Trophoblast cell (in vitro differentiated cells and primary cell): Measurements from ENCODE around the gene FOXQ1.

Experiments used
- DNase-seq, 2 donors: peaks; one replicate each; pipeline ENCODE4 v3.0.0-alpha.2; 2016
- H2AFZ ChIP-seq: 2 replicates; pipeline ENCODE4 v1.6.1; 2013; ENCODE audit warnings: low read length, moderate library complexity, mild to moderate bottlenecking; ENCODE audit not compliant: insufficient read depth, poor library complexity
- H2AK5ac ChIP-seq: 2 replicates; pipeline ENCODE4 v1.6.1; 2013; ENCODE audit warnings: mild to moderate bottlenecking, low read length
- H2BK120ac ChIP-seq: 2 replicates; pipeline ENCODE4 v1.6.1; 2013; ENCODE audit warnings: low read length, mild to moderate bottlenecking, moderate library complexity; ENCODE audit not compliant: insufficient read depth, poor library complexity
- H2BK12ac ChIP-seq: 2 replicates; pipeline ENCODE4 v1.6.1; 2013; ENCODE audit warnings: mild to moderate bottlenecking, low read length, moderate library complexity
- H2BK5ac ChIP-seq: 2 replicates; pipeline ENCODE4 v1.6.1; 2013; ENCODE audit warnings: low read length, low read depth, moderate library complexity, mild to moderate bottlenecking; ENCODE audit not compliant: poor library complexity
- H3K14ac ChIP-seq: 2 replicates; pipeline ENCODE4 v1.6.1; 2013; ENCODE audit warnings: mild to moderate bottlenecking, low read length
- H3K18ac ChIP-seq: 2 replicates; pipeline ENCODE4 v1.6.1; 2013; ENCODE audit warnings: mild to moderate bottlenecking, low read length
- H3K23ac ChIP-seq: 2 replicates; pipeline ENCODE4 v1.6.1; 2013; ENCODE audit warnings: low read length
- H3K27ac ChIP-seq: 2 replicates; pipeline ENCODE4 v1.5.1; 2013; ENCODE audit warnings: low read depth, mild to moderate bottlenecking, inconsistent platforms, low read length, moderate library complexity
- H3K27me3 ChIP-seq: 2 replicates; pipeline ENCODE4 v1.6.1; 2013; ENCODE audit warnings: inconsistent platforms, mild to moderate bottlenecking, low read length, moderate library complexity; ENCODE audit not compliant: insufficient read depth
- H3K36me3 ChIP-seq, 2 experiments: 1 replicate in 1 of 2; 2 replicates in 1 of 2; pipeline ENCODE4 v1.6.1; 2013; ENCODE audit warnings: low read length in 2 of 2, mild to moderate bottlenecking in 2 of 2, moderate library complexity in 1 of 2; ENCODE audit not compliant: insufficient read depth in 2 of 2, control insufficient read depth in 1 of 2
- H3K4ac ChIP-seq: 2 replicates; pipeline ENCODE4 v1.6.1; 2013; ENCODE audit warnings: low read depth, mild to moderate bottlenecking, low read length, moderate library complexity
- H3K4me1 ChIP-seq, 2 experiments: 1 replicate in 1 of 2; 2 replicates in 1 of 2; pipeline ENCODE4 v1.6.1; 2013; ENCODE audit warnings: low read length in 2 of 2, mild to moderate bottlenecking in 2 of 2, moderate library complexity in 1 of 2; ENCODE audit not compliant: insufficient read depth in 2 of 2, control insufficient read depth in 1 of 2
- H3K4me2 ChIP-seq: 2 replicates; pipeline ENCODE4 v1.6.1; 2013; ENCODE audit warnings: inconsistent platforms, mild to moderate bottlenecking, low read length, moderate library complexity
- H3K4me3 ChIP-seq: 2 replicates; pipeline ENCODE4 v1.5.1; 2013; ENCODE audit warnings: mild to moderate bottlenecking, low read depth, low read length, inconsistent platforms
- H3K79me1 ChIP-seq: one replicate; pipeline ENCODE4 v1.6.1; 2013; ENCODE audit warnings: low read length
- H3K79me2 ChIP-seq: 2 replicates; pipeline ENCODE4 v1.6.1; 2013; ENCODE audit warnings: low read length, mild to moderate bottlenecking; ENCODE audit not compliant: control insufficient read depth, insufficient read depth, poor library complexity
- H3K9ac ChIP-seq: 2 replicates; pipeline ENCODE4 v1.6.1; 2013; ENCODE audit warnings: mild to moderate bottlenecking, low read length
- H3K9me3 ChIP-seq: 2 replicates; pipeline ENCODE4 v1.6.1; 2013; ENCODE audit warnings: low read depth, mild to moderate bottlenecking, control low read depth, inconsistent platforms, low read length; ENCODE audit not compliant: insufficient read depth
- H4K12ac ChIP-seq: 2 replicates; pipeline ENCODE4 v1.6.1; 2013; ENCODE audit warnings: low read depth, mild to moderate bottlenecking, low read length, moderate library complexity
- H4K8ac ChIP-seq: 2 replicates; pipeline ENCODE4 v1.6.1; 2013; ENCODE audit warnings: low read depth, mild to moderate bottlenecking, low read length, moderate library complexity
- H4K91ac ChIP-seq: one replicate; pipeline ENCODE4 v1.6.1; 2013; ENCODE audit warnings: low read depth, mild to moderate bottlenecking, low read length, moderate library complexity
- WGBS: extraction: QIAGEN DNeasy Blood & Tissue Kit; methylation state at CpG from one replicate; pipeline ENCODE4 v1.1.7; 2013; ENCODE audit warnings: missing lambda C conversion rate; ENCODE audit not compliant: insufficient read length, insufficient coverage; ENCODE audit errors: extremely low coverage; 5-methylcytosine and 5-hydroxymethylcytosine counted together

The FOXQ1 gene

GRCh38 chr6:1334684-1335083 is 22.8 kb downstream of the FOXQ1 start:
- no peak overlapping the region for H2AK5ac ChIP-seq
- H3K14ac ChIP-seq, result no peak overlapping the region
- H3K4me3 ChIP-seq, result no peak overlapping the region
- H3K9me3 ChIP-seq, result no peaks in the 10 kb centered on the region
- H3K79me1 ChIP-seq, result no peaks in the 10 kb centered on the region
- H3K18ac ChIP-seq, result no peak overlapping the region
- H3K79me2 ChIP-seq, result no peaks in the 10 kb centered on the region
- H4K91ac ChIP-seq, result no peak overlapping the region
- no peak overlapping the region for H2BK5ac ChIP-seq
- no peak overlapping the region for H2AFZ ChIP-seq
- H3K9ac ChIP-seq, result no peak overlapping the region
- no peak overlapping the region for H2BK120ac ChIP-seq
- H3K4me2 ChIP-seq, result no peak overlapping the region
- no peak for DNase-seq
- no peaks in the 10 kb centered on the region for H3K36me3 ChIP-seq
- no peak overlapping the region for H2BK12ac ChIP-seq
- no peak overlapping the region for H3K4ac ChIP-seq
- no peaks in the 10 kb centered on the region for H3K27me3 ChIP-seq
- H3K27ac ChIP-seq, result no peak overlapping the region
- no peak overlapping the region for H4K8ac ChIP-seq
- no CpG with 5 or more reads among the region's 11 CpGs for WGBS
- no peak overlapping the region for H4K12ac ChIP-seq
- H3K4me1 ChIP-seq, result peaks cover 5 to 6% of the 10 kb centered on the region in 2 experiments
- no peak overlapping the region for H3K23ac ChIP-seq

GRCh38 chr6:1335367-1336037 is 23.6 kb downstream of the FOXQ1 start:
- H3K14ac ChIP-seq, result no peak overlapping the region
- DNase-seq, result peak; percentile 95 to 96

GRCh38 chr6:1336246-1336843 is 24.4 kb downstream of the FOXQ1 start:
- Histone ChIP-seq H3K4me1 (peaks cover 5 to 6% of the 10 kb centered on the region in 2 experiments), H2AFZ (no peak overlapping the region), H2BK12ac (no peak overlapping the region), H3K79me1 (no peaks in the 10 kb centered on the region), H2AK5ac (no peak overlapping the region), H3K9me3 (no peaks in the 10 kb centered on the region), H2BK5ac (no peak overlapping the region), H3K36me3 (no peaks in the 10 kb centered on the region), H3K4me2 (no peak overlapping the region), H3K27ac (no peak overlapping the region), H3K4me3 (no peak overlapping the region), H3K79me2 (no peaks in the 10 kb centered on the region), H4K12ac (no peak overlapping the region), H3K4ac (no peak overlapping the region), H3K18ac (no peak overlapping the region), H3K27me3 (no peaks in the 10 kb centered on the region), H4K91ac (no peak overlapping the region), H2BK120ac (no peak overlapping the region), H3K14ac (no peak overlapping the region), H3K23ac (no peak overlapping the region), H3K9ac (no peak overlapping the region), H4K8ac (no peak overlapping the region)
- DNase-seq, result peak; percentile 78 to 91
- WGBS, result no CpG with 5 or more reads among the region's 5 CpGs

More at GRCh38 chr6:1335367-1336037, 23.6 kb downstream of the FOXQ1 start:
- no peaks in the 10 kb centered on the region for H3K79me2 ChIP-seq
- H2AK5ac ChIP-seq, result no peak overlapping the region
- WGBS, result no CpG with 5 or more reads among the region's 14 CpGs
- H3K4me2 ChIP-seq, result peak overlapping the region; percentile 45
- no peak overlapping the region for H3K4ac ChIP-seq
- H3K23ac ChIP-seq, result no peak overlapping the region
- H2BK120ac ChIP-seq, result no peak overlapping the region
- H3K4me1 ChIP-seq, result peaks cover 5 to 6% of the 10 kb centered on the region in 2 experiments
- H3K27ac ChIP-seq, result peak overlapping the region; percentile 42
- no peaks in the 10 kb centered on the region for H3K36me3 ChIP-seq
- H4K8ac ChIP-seq, result peak overlapping the region; percentile 16
- no peaks in the 10 kb centered on the region for H3K79me1 ChIP-seq
- no peaks in the 10 kb centered on the region for H3K27me3 ChIP-seq
- H4K12ac ChIP-seq, result no peak overlapping the region
- H3K9ac ChIP-seq, result no peak overlapping the region
- H2BK5ac ChIP-seq, result no peak overlapping the region
- H4K91ac ChIP-seq, result no peak overlapping the region
- no peak overlapping the region for H3K4me3 ChIP-seq
- H3K9me3 ChIP-seq, result no peaks in the 10 kb centered on the region
- no peak overlapping the region for H3K18ac ChIP-seq
- H2AFZ ChIP-seq, result no peak overlapping the region
- no peak overlapping the region for H2BK12ac ChIP-seq

- Histone ChIP-seq H3K36me3 (no peaks in the 10 kb centered on the region), H3K4ac (no peak overlapping the region), H3K79me1 (no peaks in the 10 kb centered on the region), H2BK5ac (no peak overlapping the region), H3K4me3 (no peak overlapping the region), H4K8ac (no peak overlapping the region), H4K12ac (no peak overlapping the region), H3K79me2 (no peaks in the 10 kb centered on the region), H3K27ac (no peak overlapping the region), H3K18ac (no peak overlapping the region), H2AK5ac (no peak overlapping the region), H3K14ac (no peak overlapping the region), H2BK12ac (no peak overlapping the region), H3K9ac (no peak overlapping the region), H2AFZ (no peak overlapping the region), H2BK120ac (no peak overlapping the region), H3K23ac (no peak overlapping the region), H3K4me2 (no peak overlapping the region), H3K9me3 (no peaks in the 10 kb centered on the region), H3K27me3 (no peaks in the 10 kb centered on the region), H3K4me1 (peaks cover 5 to 6% of the 10 kb centered on the region in 2 experiments), H4K91ac (no peak overlapping the region)
- DNase-seq, result no peak
- WGBS, result no CpG with 5 or more reads among the region's 3 CpGs
These were observed 25.9 kb downstream of the FOXQ1 start for GRCh38 chr6:1337791-1338190.
